Small intestine (tissue), 7 donors: ENCODE results near the gene NYAP2. TPM values are rescaled to one million over a fixed set of nuclear protein-coding genes. Genes with fewer than 3 reads are reported as not detected.

Experiments used
- DNase-seq, 2 donors: peaks; one replicate each; pipeline versions ENCODE4 v3.0.0 to v3.0.0-alpha.2; 2013
- FAIRE-seq: peaks from 2 replicates; lab custom pipeline; 2012; peaks lifted over from hg19 to GRCh38; lab: Jason Lieb, UNC
- H3K27ac ChIP-seq, 3 donors: one replicate each; pipeline ENCODE4 v1.5.1; 2013; ENCODE audit warnings: low read length in 2 of 3, mild to moderate bottlenecking in 2 of 3, control low read depth in 1 of 3, inconsistent platforms in 1 of 3, low read depth in 1 of 3, moderate library complexity in 1 of 3
- H3K27me3 ChIP-seq, 3 donors: one replicate each; pipeline ENCODE4 v1.6.1; 2013; ENCODE audit warnings: low read length in 3 of 3, inconsistent platforms in 1 of 3; ENCODE audit not compliant: control insufficient read depth in 3 of 3, insufficient read depth in 3 of 3
- H3K36me3 ChIP-seq, 3 donors: one replicate each; pipeline ENCODE4 v1.6.1; 2013; ENCODE audit warnings: low read length in 3 of 3, inconsistent platforms in 1 of 3, low read depth in 1 of 3, mild to moderate bottlenecking in 1 of 3, moderate library complexity in 1 of 3; ENCODE audit not compliant: control insufficient read depth in 3 of 3, insufficient read depth in 2 of 3
- H3K4me1 ChIP-seq, 3 donors: one replicate each; pipeline ENCODE4 v1.6.1; 2013; ENCODE audit warnings: low read length in 2 of 3, inconsistent platforms in 1 of 3, low read depth in 1 of 3, mild to moderate bottlenecking in 1 of 3, moderate library complexity in 1 of 3; ENCODE audit not compliant: control insufficient read depth in 3 of 3, insufficient read depth in 2 of 3
- H3K4me3 ChIP-seq, 3 donors: one replicate each; pipeline ENCODE4 v1.5.1; 2013; ENCODE audit warnings: low read length in 3 of 3, control low read depth in 1 of 3, inconsistent platforms in 1 of 3, low read depth in 1 of 3, mild to moderate bottlenecking in 1 of 3, moderate library complexity in 1 of 3
- H3K9me3 ChIP-seq, 2 donors: one replicate each; pipeline ENCODE4 v1.6.1; 2013; ENCODE audit warnings: low read depth in 1 of 2, low read length in 1 of 2; ENCODE audit not compliant: control insufficient read depth in 2 of 2, insufficient read depth in 1 of 2
- WGBS, 3 donors: extraction: QIAGEN DNeasy Blood & Tissue Kit; methylation state at CpG; one replicate each; pipeline ENCODE4 v1.1.7; 2013; 5-methylcytosine and 5-hydroxymethylcytosine counted together
- polyA plus RNA-seq, 4 donors: library from polyadenylated mRNA; stranded (reverse) in 3 of 4; unstranded in 1 of 4; fragments of 200-250 nt in 3 of 4; fragments of 120-200 nt in 1 of 4; gene quantifications; one replicate each; pipeline versions ENCODE4 v1.2.1 to v1.2.3, GENCODE V29; 2013
- donor health status: healthy with polysubstance abuse.
- donor health status: control.
- donor health status: control.
- donor health status: Bipolar disorder and iron deficiency.
- donor health status: healthy.

The NYAP2 gene
- polyA plus RNA-seq, 4 donors = 0.07 to 0.12 TPM; not detected in 2

DNA sequence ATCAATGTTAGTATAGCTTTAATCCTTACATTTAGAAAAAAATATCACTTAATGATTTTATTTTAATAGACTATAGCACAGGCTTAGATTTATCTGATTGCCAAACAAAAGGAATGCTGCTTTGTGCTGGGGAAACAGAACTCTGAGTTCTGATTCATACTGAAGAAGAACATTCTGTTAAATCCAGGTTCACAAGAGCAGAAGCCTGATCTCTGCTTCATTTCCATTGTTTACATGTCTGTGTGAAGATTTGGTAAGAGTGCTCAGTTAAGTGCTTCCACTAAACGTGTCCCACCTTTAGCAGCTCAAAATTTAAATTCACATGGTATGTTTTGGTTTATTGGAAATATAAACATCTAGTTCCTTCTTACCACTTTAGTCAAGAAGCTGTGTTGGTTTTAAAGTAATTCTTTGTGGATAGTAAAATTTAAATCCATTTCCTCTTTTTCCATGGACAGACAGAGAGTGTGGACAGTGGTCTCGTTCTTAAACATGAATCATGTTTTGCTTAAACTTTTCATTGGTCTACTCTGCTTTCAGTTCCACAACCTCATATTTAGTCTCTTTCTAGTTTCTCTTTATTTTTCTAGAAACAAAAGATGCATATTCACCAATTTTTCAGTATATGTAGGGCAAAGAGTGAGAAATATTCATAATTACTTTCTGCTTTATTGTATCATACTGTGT, 59.1 kb downstream of the NYAP2 start:
- peak; percentile 62 for FAIRE-seq
- no peak overlapping the region for H3K4me3 ChIP-seq
- no peak overlapping the region for H3K27ac ChIP-seq
- no peaks in the 10 kb centered on the region for H3K36me3 ChIP-seq
- H3K27me3 ChIP-seq = no peaks in the 10 kb centered on the region
- H3K4me1 ChIP-seq = peaks cover 0 to 14% (median 4%) of the 10 kb centered on the region in 3 donors
- H3K9me3 ChIP-seq = no peaks in the 10 kb centered on the region
- 29 to 45% (median 30%) methylated on average over 2 of the region's 2 CpGs for WGBS, 3 donors
- DNase-seq = no peak

DNA sequence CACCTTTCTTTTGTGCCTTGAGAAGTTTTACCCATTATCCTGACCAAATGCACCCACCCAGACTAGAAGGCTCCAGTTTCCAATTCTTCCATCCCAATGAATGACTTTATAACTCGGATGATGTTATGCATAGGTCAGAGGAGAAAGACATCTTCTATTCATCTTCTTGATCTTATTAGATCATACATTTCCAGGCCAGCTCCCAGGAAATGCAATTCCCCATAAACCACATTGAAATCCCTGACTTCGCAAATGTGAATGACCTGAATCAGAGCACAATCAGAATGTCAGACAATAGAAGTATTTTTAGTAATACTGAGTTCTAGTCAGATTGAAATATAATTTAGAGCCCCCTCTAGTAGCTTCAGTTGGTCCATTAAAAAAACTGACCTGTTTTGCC, 62.9 kb downstream of the NYAP2 start:
- H3K36me3 ChIP-seq = no peaks in the 10 kb centered on the region
- 91 to 94% (median 91%) methylated on average over 2 of the region's 2 CpGs for WGBS, 3 donors

DNA sequence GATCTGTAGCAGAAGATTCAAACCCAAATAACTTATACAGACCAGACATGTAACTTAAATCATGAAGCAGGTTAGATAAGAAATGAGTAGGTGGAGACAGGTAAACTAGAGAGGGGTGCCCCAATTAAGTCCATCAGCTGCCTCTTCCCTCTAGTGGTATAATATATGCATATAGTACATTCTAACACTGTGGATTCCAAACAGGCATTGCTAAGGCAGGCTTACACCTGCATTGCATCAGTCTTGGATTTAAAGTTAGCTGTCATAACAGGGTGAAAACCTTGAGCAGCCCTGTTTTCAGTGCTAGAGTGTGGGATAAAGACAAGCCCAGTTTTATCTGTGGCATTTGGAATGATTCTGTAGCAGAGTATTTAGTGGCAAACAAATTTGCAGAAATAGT, 63.4 kb downstream of the NYAP2 start:
- FAIRE-seq = no peak
- Histone ChIP-seq H3K36me3 (no peaks in the 10 kb centered on the region), H3K27ac (no peak overlapping the region), H3K9me3 (no peaks in the 10 kb centered on the region), H3K27me3 (no peaks in the 10 kb centered on the region), H3K4me3 (no peak overlapping the region), H3K4me1 (peaks cover 3 to 9% (median 3%) of the 10 kb centered on the region in 3 donors)
- no peak for DNase-seq

More for the DNA sequence above, 62.9 kb downstream of the NYAP2 start:
- Histone ChIP-seq H3K9me3 (no peaks in the 10 kb centered on the region), H3K4me3 (no peak overlapping the region), H3K27ac (no peak overlapping the region), H3K27me3 (no peaks in the 10 kb centered on the region), H3K4me1 (peaks cover 3 to 11% (median 3%) of the 10 kb centered on the region in 3 donors)
- FAIRE-seq = no peak
- DNase-seq = no peak

DNA sequence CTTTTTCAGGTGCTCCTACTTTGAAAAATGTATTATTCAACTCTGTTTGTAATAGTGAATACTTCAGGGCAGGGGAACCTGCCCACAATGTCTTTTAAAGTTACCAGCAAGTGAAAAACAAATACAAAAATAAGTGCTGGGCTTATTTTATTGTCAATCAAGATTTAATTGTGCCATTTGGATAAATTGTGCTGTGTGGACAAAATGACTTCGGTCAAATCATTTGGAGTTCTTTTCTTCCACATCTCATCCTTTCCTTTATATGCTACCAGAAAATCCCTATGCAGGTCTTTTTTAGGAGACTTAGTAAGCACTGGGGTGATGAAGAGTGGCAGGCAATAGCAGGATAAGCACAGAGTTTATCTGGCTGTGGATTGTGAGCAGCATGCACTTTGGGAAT, 63.9 kb downstream of the NYAP2 start:
- no peak overlapping the region for H3K4me3 ChIP-seq
- FAIRE-seq = no peak
- no peak overlapping the region for H3K27ac ChIP-seq
- no peak for DNase-seq
- peaks cover 3 to 7% (median 3%) of the 10 kb centered on the region in 3 donors for H3K4me1 ChIP-seq
- no peaks in the 10 kb centered on the region for H3K9me3 ChIP-seq
- 93 to 100% (median 97%) methylated on average over 1 of the region's 1 CpG for WGBS, 3 donors
- no peaks in the 10 kb centered on the region for H3K27me3 ChIP-seq
- H3K36me3 ChIP-seq = no peaks in the 10 kb centered on the region

DNA sequence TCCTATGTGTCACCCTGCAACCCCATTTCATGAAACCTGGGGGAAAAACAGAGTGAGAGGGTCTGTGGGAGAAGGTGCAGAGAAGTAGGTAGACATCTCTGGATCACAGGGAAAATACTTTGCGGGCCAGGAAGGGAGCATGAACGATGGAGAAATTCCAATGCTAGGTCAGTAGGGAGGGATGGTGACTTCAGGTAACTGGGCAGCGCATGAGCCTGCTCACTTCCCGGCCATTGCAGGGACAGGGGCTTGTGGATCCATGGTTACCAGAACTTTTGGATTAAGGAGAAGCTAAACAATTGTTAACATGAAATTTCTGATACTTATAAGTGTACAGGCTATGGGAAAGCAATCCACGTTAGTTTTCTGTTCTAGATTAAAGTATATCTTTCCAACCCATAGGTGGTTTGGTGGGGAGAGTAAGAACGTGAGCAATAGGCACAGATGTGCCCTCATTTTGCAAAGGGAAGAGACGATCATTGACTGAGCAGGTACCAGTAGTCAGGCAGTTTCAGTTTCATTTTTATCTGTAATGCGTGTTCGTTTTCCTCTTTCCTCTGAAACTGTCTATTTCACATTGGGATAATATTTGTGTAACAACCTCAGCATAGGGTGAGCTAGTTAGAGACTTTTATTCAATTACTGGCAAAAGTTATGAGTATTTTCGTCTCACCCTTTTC, 65.0 kb downstream of the NYAP2 start:
- Histone ChIP-seq H3K36me3 (no peaks in the 10 kb centered on the region), H3K4me3 (peak overlapping the region in 1 of 3 donors; percentile 16), H3K27me3 (no peaks in the 10 kb centered on the region), H3K4me1 (peaks cover 3 to 7% (median 3%) of the 10 kb centered on the region in 3 donors), H3K9me3 (no peaks in the 10 kb centered on the region), H3K27ac (no peak overlapping the region)
- DNase-seq (peak in 1 of 2 donors; percentile 50), FAIRE-seq (no peak)
- WGBS, 3 donors = 39 to 61% (median 46%) methylated on average over 10 of the region's 10 CpGs

DNA sequence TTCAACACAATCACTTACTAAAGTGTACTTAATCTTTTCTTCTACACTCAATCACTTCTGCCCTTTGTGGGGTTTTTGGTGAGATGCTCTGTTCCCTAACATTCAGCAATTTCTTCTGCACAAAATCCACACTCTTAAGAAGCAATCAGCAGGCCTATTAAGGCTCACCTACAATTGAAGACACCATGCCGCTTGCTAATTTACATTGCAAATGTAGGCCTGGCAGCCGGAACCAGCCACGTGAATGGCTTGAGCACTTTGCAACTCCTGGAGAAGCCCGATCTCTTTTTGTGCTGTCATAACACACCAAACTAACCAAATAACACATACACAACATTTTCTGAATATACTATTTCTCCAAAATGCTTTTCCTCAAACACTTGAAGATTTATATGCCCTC, 66.3 kb downstream of the NYAP2 start:
- no peaks in the 10 kb centered on the region for H3K9me3 ChIP-seq
- WGBS, 3 donors = 84 to 97% (median 95%) methylated on average over 4 of the region's 4 CpGs
- no peaks in the 10 kb centered on the region for H3K36me3 ChIP-seq
- no peaks in the 10 kb centered on the region for H3K27me3 ChIP-seq
- FAIRE-seq (no peak), DNase-seq (no peak)
- H3K27ac ChIP-seq = no peak overlapping the region
- H3K4me1 ChIP-seq = peaks cover 3 to 14% (median 3%) of the 10 kb centered on the region in 3 donors
- H3K4me3 ChIP-seq = no peak overlapping the region

DNA sequence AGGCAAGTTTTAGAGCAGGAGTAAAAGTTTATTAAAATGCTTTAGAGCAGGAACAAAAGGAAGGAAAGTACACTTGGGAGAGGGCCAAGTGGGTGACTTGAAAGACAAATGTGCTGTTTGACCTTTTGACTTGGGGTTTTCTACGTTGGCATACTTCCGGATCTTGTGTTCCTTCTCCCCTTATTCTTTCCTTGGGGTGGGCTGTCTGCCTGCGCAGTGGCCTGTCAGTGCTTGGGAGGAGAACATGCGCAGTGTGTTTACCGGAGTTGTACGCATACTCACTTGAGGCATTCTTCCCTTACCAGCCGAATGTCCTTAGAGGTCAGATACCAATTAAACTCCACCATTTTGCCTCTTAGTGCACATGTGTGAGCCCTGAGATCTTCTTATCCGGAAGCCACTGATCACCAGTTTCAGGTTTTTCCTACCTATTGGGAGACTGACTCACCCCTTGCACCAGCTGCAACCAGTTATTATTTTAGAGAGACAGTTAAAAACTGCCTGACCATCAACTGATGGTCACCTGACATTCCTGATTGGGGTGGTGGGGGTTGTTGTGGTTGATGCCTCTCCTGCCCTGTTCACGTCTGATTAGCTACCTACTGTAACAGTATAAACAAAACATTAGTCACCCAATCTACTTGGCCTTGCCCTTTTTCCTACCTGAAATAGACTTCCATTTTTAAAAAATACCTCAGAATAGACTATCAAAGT, 67.5 kb downstream of the NYAP2 start:
- peak in 1 of 2 donors; percentile 66 for DNase-seq
- H3K36me3 ChIP-seq = no peaks in the 10 kb centered on the region
- H3K27ac ChIP-seq = no peak overlapping the region
- H3K4me3 ChIP-seq = no peak overlapping the region
- WGBS, 3 donors = 58 to 65% (median 62%) methylated on average over 9 of the region's 9 CpGs
- no peak for FAIRE-seq
- H3K27me3 ChIP-seq = no peaks in the 10 kb centered on the region
- H3K9me3 ChIP-seq = no peaks in the 10 kb centered on the region
- H3K4me1 ChIP-seq = peaks cover 3 to 14% (median 3%) of the 10 kb centered on the region in 3 donors

DNA sequence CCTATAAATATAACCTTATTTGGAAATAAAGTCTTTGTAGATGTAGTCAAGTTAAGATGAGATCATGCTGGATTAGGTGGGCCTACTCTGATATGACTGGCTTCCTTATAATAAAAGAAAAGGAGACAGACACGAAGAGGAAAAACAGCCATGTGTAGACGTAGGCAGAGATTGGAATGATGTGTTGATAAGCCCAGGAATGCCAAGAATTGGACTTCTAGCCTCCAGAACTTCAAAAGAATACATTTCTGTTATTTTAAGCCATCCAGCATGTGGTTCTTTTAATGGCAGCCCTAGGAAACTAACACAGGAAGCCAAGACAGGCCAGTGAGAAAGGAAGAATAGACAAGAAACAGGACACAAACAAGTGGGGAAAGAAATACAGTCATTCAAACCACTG, 68.6 kb downstream of the NYAP2 start:
- no peak for FAIRE-seq
- H3K27ac ChIP-seq = no peak overlapping the region

More for the DNA sequence above, 68.6 kb downstream of the NYAP2 start:
- no peak for DNase-seq
- Histone ChIP-seq H3K9me3 (no peaks in the 10 kb centered on the region), H3K27me3 (no peaks in the 10 kb centered on the region), H3K36me3 (no peaks in the 10 kb centered on the region), H3K4me1 (peaks cover 3 to 18% (median 3%) of the 10 kb centered on the region in 3 donors), H3K4me3 (no peak overlapping the region)
- 47 to 66% (median 56%) methylated on average over 2 of the region's 2 CpGs for WGBS, 3 donors
